Measurements from ENCODE around the gene PSMD11. TPM values are rescaled to one million over a fixed set of nuclear protein-coding genes. Genes with fewer than 3 reads are reported as not detected.
"Not testable (repeated sequence)": the region's sequence is repeated elsewhere in the genome, so short reads cannot be mapped to it uniquely, and the experiment has no call there.

Gene PSMD11
- total RNA-seq, 2 experiments from 2014 or later, result 161 to 162 TPM

- DNase-seq, H3K27me3 Mint-ChIP-seq, H3K9me3 Mint-ChIP-seq, H3K4me3 Mint-ChIP-seq, H3K36me3 Mint-ChIP-seq: not testable (repeated sequence)
- ChIA-PET CTCF (interaction anchor here (0.9 to 2.3 kb wide), 9 partner anchors 33 to 385 kb away, joined by 3 to 11 read pairs (median 8); partner anchors contain the start of genes CDK5R1 and PSMD11), POLR2A (interaction anchor here (0.8 to 3.7 kb wide), 9 partner anchors 10 to 353 kb away, joined by 3 to 38 read pairs (median 6); partner anchors contain the start of genes CDK5R1 and MYO1D)
- intact Hi-C loops (cut with micrococcal nuclease), result loop anchor here (1.0 to 10.0 kb wide), 7 partner anchors 12 to 390 kb away; partner anchors contain the start of genes PSMD11 and ZNF207
- Mint-ChIP-seq H3K27ac (peak overlapping the region; percentile 98), H3K4me1 (ENCODE audit: low read depth) (peaks cover 63% of the 10 kb centered on the region)
Measured at GRCh38 chr17:32524553-32524880, 80.2 kb downstream of the PSMD11 start.

- H3K27ac Mint-ChIP-seq, result no peak overlapping the region
- ChIA-PET POLR2A (interaction anchor here (3.7 kb wide), 1 partner anchor 37 kb away, joined by 38 read pairs; the partner anchor contains the start of gene CDK5R1), CTCF (interaction anchor here (0.9 to 2.3 kb wide), 4 partner anchors 42 to 384 kb away, joined by 3 to 11 read pairs (median 9); partner anchors contain the start of gene PSMD11)
- no peaks in the 10 kb centered on the region for H3K36me3 Mint-ChIP-seq
- no peaks in the 10 kb centered on the region for H3K9me3 Mint-ChIP-seq
- DNase-seq, result no peak
- no peaks in the 10 kb centered on the region for H3K27me3 Mint-ChIP-seq
- no peak overlapping the region for H3K4me3 Mint-ChIP-seq
- intact Hi-C loops (cut with micrococcal nuclease), result loop anchor here (10.0 kb wide), 2 partner anchors 80 to 390 kb away; no protein-coding TSS in a partner anchor
- H3K4me1 Mint-ChIP-seq (ENCODE audit: low read depth), result peaks cover 59% of the 10 kb centered on the region
Measured at GRCh38 chr17:32525122-32525521, 80.8 kb downstream of the PSMD11 start.

- ChIA-PET CTCF (interaction anchor here (1.5 kb wide), 1 partner anchor 41 kb away, joined by 3 read pairs; the partner anchor contains the start of gene CDK5R1), POLR2A (no interaction called here)
- no peak overlapping the region for H3K27ac Mint-ChIP-seq
- intact Hi-C loops (cut with micrococcal nuclease), result loop anchor here (10.0 kb wide), 2 partner anchors 78 to 388 kb away; no protein-coding TSS in a partner anchor
- DNase-seq, result no peak
- peaks cover 43% of the 10 kb centered on the region for H3K4me1 Mint-ChIP-seq (ENCODE audit: low read depth)
- no peaks in the 10 kb centered on the region for H3K27me3 Mint-ChIP-seq
- no peak overlapping the region for H3K4me3 Mint-ChIP-seq
- H3K36me3 Mint-ChIP-seq, result no peaks in the 10 kb centered on the region
- H3K9me3 Mint-ChIP-seq, result no peaks in the 10 kb centered on the region
Measured at GRCh38 chr17:32527146-32527545, 82.8 kb downstream of the PSMD11 start.

- Mint-ChIP-seq H3K9me3 (no peaks in the 10 kb centered on the region), H3K4me1 (ENCODE audit: low read depth) (peaks cover 31% of the 10 kb centered on the region), H3K36me3 (no peaks in the 10 kb centered on the region), H3K27me3 (no peaks in the 10 kb centered on the region), H3K27ac (no peak overlapping the region), H3K4me3 (no peak overlapping the region)
- POLR2A ChIA-PET, result no interaction called here
- DNase-seq, result no peak
- CTCF ChIA-PET, result interaction anchor here (1.4 to 1.5 kb wide), 2 partner anchors 61 to 67 kb away, joined by 3 to 7 read pairs; no protein-coding TSS in a partner anchor
- intact Hi-C loops (cut with micrococcal nuclease), result loop anchor here (10.0 kb wide), 2 partner anchors 76 to 386 kb away; no protein-coding TSS in a partner anchor
Measured at GRCh38 chr17:32528825-32529224, 84.5 kb downstream of the PSMD11 start.

GRCh38 chr17:32529604-32530003, 85.3 kb downstream of the PSMD11 start:
- Mint-ChIP-seq H3K4me3 (no peak overlapping the region), H3K9me3 (no peaks in the 10 kb centered on the region), H3K27me3 (no peaks in the 10 kb centered on the region), H3K36me3 (no peaks in the 10 kb centered on the region), H3K4me1 (ENCODE audit: low read depth) (peaks cover 23% of the 10 kb centered on the region), H3K27ac (no peak overlapping the region)
- intact Hi-C loops (cut with micrococcal nuclease), result loop anchor here (10.0 kb wide), 2 partner anchors 75 to 385 kb away; no protein-coding TSS in a partner anchor
- ChIA-PET POLR2A (no interaction called here), CTCF (interaction anchor here (1.4 kb wide), 1 partner anchor 68 kb away, joined by 7 read pairs; no protein-coding TSS in a partner anchor)
- DNase-seq, result no peak

Other genes starting within 250 kb of the PSMD11 start
- under 1 TPM in 1 of 2 experiments, not detected in 1; 0.17 TPM for gene RHBDL3, start 178.7 kb upstream of the PSMD11 start, total RNA-seq
- 10 to 100 TPM; 25.6 to 28.5 TPM for gene C17orf75, start 102.3 kb upstream of the PSMD11 start, total RNA-seq
- 100 to 1,000 TPM; 192 to 209 TPM for gene ZNF207, start 94.4 kb upstream of the PSMD11 start, total RNA-seq
- 10 to 100 TPM; 12.4 to 13.1 TPM for gene CDK5R1, start 42.5 kb downstream of the PSMD11 start, total RNA-seq

Measured in activated CD4-positive, alpha-beta memory T cell treated with anti-CD3 and anti-CD28 coated beads for 36 hours (primary cell).